22Rv1 (cell line): ENCODE data around the gene EXD3.

Experiments used
- CTCF ChIP-seq: fragments of 450-650 bp; IDR thresholded peaks from 2 replicates; pipeline ENCODE4 v1.5.1; 2017; ENCODE audit warnings: mild to moderate bottlenecking
- ZFX ChIP-seq: fragments of 450-650 bp; IDR thresholded peaks from 2 replicates; pipeline ENCODE4 v1.6.1; 2017; ENCODE audit warnings: antibody characterized with exemption, borderline replicate concordance

DNA sequence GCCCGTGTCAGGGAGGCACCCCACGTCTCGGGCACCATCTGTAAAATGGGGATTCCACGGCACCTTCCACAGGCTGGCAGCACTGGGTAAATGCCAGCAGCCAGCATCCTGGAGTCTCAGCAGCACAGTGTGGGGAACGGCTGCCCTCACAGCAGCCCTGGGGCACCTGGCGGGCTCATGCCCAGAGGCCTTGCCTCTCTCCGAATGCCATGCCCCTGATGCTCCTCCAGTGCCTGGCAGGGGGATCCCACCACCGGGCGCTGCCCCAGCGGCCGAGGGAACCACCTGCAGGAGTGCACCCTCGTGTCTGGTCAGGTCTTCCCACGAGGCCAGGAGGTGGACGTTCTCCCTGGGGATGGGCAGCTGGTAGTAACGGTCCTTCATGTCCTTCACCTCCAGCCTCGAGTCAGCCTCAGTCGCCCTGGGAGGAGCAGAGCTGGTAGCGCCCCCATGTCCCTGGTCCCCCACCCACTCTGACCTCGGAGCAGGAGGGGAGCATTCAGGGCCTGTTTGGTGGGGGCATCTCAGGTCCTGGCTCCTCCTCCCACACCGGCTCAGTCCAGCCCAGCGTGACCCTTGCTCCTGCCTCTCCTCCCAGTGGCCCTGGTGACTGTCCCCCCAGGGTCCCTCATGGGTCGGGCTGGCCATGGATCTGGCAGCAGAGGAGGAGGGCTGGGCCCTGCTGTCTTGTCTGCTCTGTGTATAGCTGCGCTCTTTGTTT is 71.0 kb downstream of the EXD3 start:
- TF ChIP-seq CTCF = no peak
- no peak for TF ChIP-seq ZFX
